Prostate gland (tissue), 2 donors: ENCODE measurements around the gene MET. TPM values are rescaled to one million over a fixed set of nuclear protein-coding genes. Genes with fewer than 3 reads are reported as not detected.
A peak's percentile ranks its signal among the peaks of the same experiment; 100 is the strongest.

Experiments
- DNase-seq: peaks from one replicate; pipeline ENCODE4 v3.0.0-alpha.2; 2019; ENCODE audit warnings: low spot score
- H3K27ac ChIP-seq, 2 donors: fragments of 200-600 bp; sonication (generic); 2 replicates each; pipeline ENCODE4 v1.5.1; 2017 to 2019
- H3K27me3 ChIP-seq: fragments of 200-600 bp; sonication (generic); replicated peaks from 2 replicates; pipeline ENCODE4 v1.5.1; 2019; ENCODE audit not compliant: insufficient read depth
- H3K36me3 ChIP-seq, 2 donors: fragments of 200-600 bp; sonication (generic); 1 replicate in 1 of 2; 2 replicates in 1 of 2; pipeline versions ENCODE4 v1.5.1 to v1.8.1; 2017 to 2019
- H3K4me1 ChIP-seq: fragments of 200-600 bp; sonication (generic); replicated peaks from 2 replicates; pipeline ENCODE4 v1.5.1; 2019
- H3K4me3 ChIP-seq, 2 donors: fragments of 200-600 bp; sonication (generic); 2 replicates each; pipeline ENCODE4 v1.5.1; 2017 to 2019
- H3K9me3 ChIP-seq: fragments of 200-600 bp; sonication (generic); 2 replicates; pipeline ENCODE4 v1.5.1; 2017
- CTCF ChIP-seq, 4 experiments: fragments of 200-600 bp in 2 of 4; fragments of 450-650 bp in 2 of 4; sonication (generic) in 2 of 4; IDR thresholded peaks; 1 replicate in 3 of 4; 2 replicates in 1 of 4; pipeline ENCODE4 v1.5.1; 2016 to 2019; ENCODE audit warnings: antibody characterized with exemption in 4 of 4, mild to moderate bottlenecking in 2 of 4, moderate library complexity in 2 of 4
- POLR2A ChIP-seq: fragments of 450-650 bp; IDR thresholded peaks from one replicate; pipeline ENCODE4 v1.6.1; 2016; ENCODE audit warnings: antibody characterized with exemption, mild to moderate bottlenecking
- POLR2AphosphoS5 ChIP-seq: sonication (generic); formaldehyde crosslinking; IDR thresholded peaks from one replicate; pipeline ENCODE4 v1.6.1; 2017; ENCODE audit warnings: antibody characterized with exemption
- WGBS: methylation state at CpG from one replicate; pipeline ENCODE4 v1.1.5; 2018; 5-methylcytosine and 5-hydroxymethylcytosine counted together
- intact Hi-C: fragments of 100-400 bp; cut with DNase I; formaldehyde crosslinking; loops from one replicate; pipeline ENCODE4 v1.14.2; 2022
- total RNA-seq, 2 donors: library from RNA; depleted of rRNA; stranded (reverse); fragments of >200 nt; gene quantifications; one replicate each; pipeline ENCODE4 v1.1.0, GENCODE V29; 2016

MET gene
- total RNA-seq, 2 donors from 2014 or later, result 14.2 to 17.0 TPM

GRCh38 chr7:116779216-116779615 is 107.2 kb downstream of the MET start:
- no peaks in the 10 kb centered on the region for H3K9me3 ChIP-seq
- H3K27me3 ChIP-seq, result no peaks in the 10 kb centered on the region
- 86% methylated on average over 4 of the region's 4 CpGs for WGBS
- no peaks in the 10 kb centered on the region for H3K4me1 ChIP-seq
- H3K27ac ChIP-seq, result no peak overlapping the region
- no peak for DNase-seq
- H3K4me3 ChIP-seq, result no peak overlapping the region
- intact Hi-C loops, result no loop called here
- H3K36me3 ChIP-seq, result no peaks in the 10 kb centered on the region
- TF ChIP-seq POLR2AphosphoS5, result no peak
- no peak for TF ChIP-seq POLR2A
- TF ChIP-seq CTCF (IDR thresholded peaks at IDR 0.05), result no peak

- Histone ChIP-seq H3K4me3 (no peak overlapping the region), H3K27me3 (no peaks in the 10 kb centered on the region), H3K4me1 (no peaks in the 10 kb centered on the region), H3K36me3 (no peaks in the 10 kb centered on the region), H3K27ac (no peak overlapping the region), H3K9me3 (no peaks in the 10 kb centered on the region)
- 90% methylated on average over 3 of the region's 3 CpGs for WGBS
- intact Hi-C loops, result no loop called here
- TF ChIP-seq POLR2AphosphoS5 (no peak), POLR2A (no peak), CTCF (IDR thresholded peaks at IDR 0.05) (no peak)
- DNase-seq, result no peak
These were observed 107.9 kb downstream of the MET start for GRCh38 chr7:116779931-116780330.

GRCh38 chr7:116780521-116780920 is 108.5 kb downstream of the MET start:
- Histone ChIP-seq H3K9me3 (no peaks in the 10 kb centered on the region), H3K4me3 (no peak overlapping the region), H3K36me3 (no peaks in the 10 kb centered on the region), H3K27me3 (no peaks in the 10 kb centered on the region), H3K4me1 (no peaks in the 10 kb centered on the region), H3K27ac (no peak overlapping the region)
- intact Hi-C loops, result no loop called here
- TF ChIP-seq POLR2A (no peak), CTCF (IDR thresholded peaks at IDR 0.05) (no peak), POLR2AphosphoS5 (no peak)
- DNase-seq, result no peak
- 65% methylated on average over 1 of the region's 1 CpG for WGBS

GRCh38 chr7:116780966-116781365 is 109.0 kb downstream of the MET start:
- Histone ChIP-seq H3K27ac (no peak overlapping the region), H3K27me3 (no peaks in the 10 kb centered on the region), H3K36me3 (no peaks in the 10 kb centered on the region), H3K4me1 (no peaks in the 10 kb centered on the region), H3K9me3 (no peaks in the 10 kb centered on the region), H3K4me3 (no peak overlapping the region)
- intact Hi-C loops, result no loop called here
- no peak for TF ChIP-seq POLR2A
- peak; percentile 58 for TF ChIP-seq POLR2AphosphoS5
- 10% methylated on average over 1 of the region's 1 CpG for WGBS
- DNase-seq, result peak; percentile 55

- DNase-seq, result no peak
- intact Hi-C loops, result no loop called here
- Histone ChIP-seq H3K27ac (no peak overlapping the region), H3K36me3 (no peaks in the 10 kb centered on the region), H3K4me1 (no peaks in the 10 kb centered on the region), H3K4me3 (no peak overlapping the region), H3K9me3 (no peaks in the 10 kb centered on the region), H3K27me3 (no peaks in the 10 kb centered on the region)
- no peak for TF ChIP-seq POLR2AphosphoS5
- 86% methylated on average over 2 of the region's 2 CpGs for WGBS
These were observed 109.6 kb downstream of the MET start for GRCh38 chr7:116781584-116781983.

- Histone ChIP-seq H3K36me3 (no peaks in the 10 kb centered on the region), H3K27me3 (no peaks in the 10 kb centered on the region), H3K4me1 (no peaks in the 10 kb centered on the region), H3K9me3 (no peaks in the 10 kb centered on the region), H3K27ac (no peak overlapping the region), H3K4me3 (no peak overlapping the region)
- no peak for TF ChIP-seq POLR2A
- no peak for TF ChIP-seq CTCF (IDR thresholded peaks at IDR 0.05)
- no peak for TF ChIP-seq POLR2AphosphoS5
- 14% methylated on average over 1 of the region's 1 CpG for WGBS
- intact Hi-C loops, result no loop called here
- DNase-seq, result no peak
These were observed 110.2 kb downstream of the MET start for GRCh38 chr7:116782177-116782711.
